ENCODE data around the gene GPSM1.

DNA sequence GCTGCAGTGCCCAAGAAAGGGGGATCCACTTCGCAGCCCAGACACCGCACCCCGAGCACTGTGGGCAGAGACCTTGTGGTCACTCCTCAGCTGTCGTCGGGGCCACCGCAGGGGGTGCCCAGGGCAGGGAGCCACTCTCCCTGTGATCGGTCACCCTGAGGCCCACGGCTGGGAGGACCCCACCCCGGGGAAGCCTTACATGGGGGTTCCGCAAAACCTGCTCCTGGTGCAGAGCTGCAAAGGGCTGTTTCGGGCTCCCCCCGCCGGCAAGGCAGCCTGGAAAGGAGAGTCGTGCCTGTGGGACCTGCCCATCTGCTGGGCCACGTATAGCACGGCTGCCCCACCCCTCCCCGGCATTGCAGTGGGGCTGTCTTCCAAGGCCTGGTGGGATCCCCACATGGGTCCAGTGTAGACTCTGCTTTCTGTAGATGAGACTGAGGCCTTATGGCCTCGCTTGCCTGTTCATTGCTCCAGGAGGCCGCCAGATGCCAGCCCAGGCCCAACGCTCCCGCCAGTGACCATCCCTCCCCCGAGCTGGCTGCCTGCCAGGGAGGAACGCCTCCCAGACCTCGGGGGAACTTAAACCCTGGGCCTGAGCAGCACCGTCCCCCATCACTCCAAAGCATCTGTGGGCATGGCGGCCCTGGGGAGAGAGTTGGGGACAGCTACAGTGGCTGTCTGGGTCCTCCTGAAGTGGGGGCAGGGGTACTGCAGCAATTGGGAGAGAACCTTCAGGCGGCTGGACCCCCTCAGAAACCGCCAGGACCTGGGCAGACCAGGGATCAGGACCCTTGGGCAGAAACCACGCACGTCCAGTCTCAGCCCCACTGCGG is 37.8 kb downstream of the GPSM1 start:
- TF ChIP-seq ZFX (IDR thresholded peaks at IDR 0.05; ENCODE audit: borderline replicate concordance) (no peak), CTCF (IDR thresholded peaks at IDR 0.05) (no peak)

Measured in 22Rv1 (cell line).